MM.1S (cell line): Measurements from ENCODE around the gene COQ8B.

Experiments
- EZH2phosphoT487 ChIP-seq: fragments of 300-600 bp; sonication (generic); IDR thresholded peaks from 2 replicates; pipeline ENCODE4 v1.6.1; 2018; ENCODE audit warnings: antibody characterized with exemption, low read length
- TF ChIP-seq, protein P1 (sequence below): fragments of 300-600 bp; sonication (generic); IDR thresholded peaks from 2 replicates; pipeline ENCODE4 v1.5.1; 2016; ENCODE audit warnings: antibody characterized with exemption, low read length, mixed read lengths

DNA sequence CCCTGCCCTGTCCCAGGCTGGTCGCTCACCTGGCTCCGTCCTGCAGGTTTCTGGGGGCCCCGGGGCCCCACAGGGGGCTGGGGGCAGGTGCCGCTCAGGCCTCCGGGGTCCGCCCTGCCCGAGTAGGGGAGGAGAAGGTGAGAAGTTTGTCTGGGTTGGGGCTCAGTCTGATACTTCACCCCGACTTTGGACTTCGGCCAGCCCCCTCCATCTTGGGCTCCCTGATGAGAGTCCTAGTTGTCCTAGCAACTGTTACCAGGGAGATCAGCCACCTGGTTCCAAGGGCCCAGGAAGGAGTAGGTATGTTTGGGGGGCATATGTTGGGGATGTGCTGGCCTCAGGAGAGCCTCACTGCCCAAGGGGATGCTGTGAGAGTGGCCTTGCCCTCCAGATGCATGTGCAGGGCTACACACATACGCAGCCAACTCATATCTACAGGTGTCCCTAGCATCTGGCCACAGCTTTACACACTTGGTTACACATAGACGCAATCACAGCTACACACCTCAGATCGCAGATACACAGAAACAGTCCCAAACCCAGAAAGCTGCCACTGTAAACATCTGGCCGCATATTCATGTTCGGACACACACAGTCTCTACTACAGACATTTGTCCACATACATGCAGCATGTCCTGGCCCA is 29.7 kb downstream of the COQ8B start:
- TF ChIP-seq, protein P1, sequence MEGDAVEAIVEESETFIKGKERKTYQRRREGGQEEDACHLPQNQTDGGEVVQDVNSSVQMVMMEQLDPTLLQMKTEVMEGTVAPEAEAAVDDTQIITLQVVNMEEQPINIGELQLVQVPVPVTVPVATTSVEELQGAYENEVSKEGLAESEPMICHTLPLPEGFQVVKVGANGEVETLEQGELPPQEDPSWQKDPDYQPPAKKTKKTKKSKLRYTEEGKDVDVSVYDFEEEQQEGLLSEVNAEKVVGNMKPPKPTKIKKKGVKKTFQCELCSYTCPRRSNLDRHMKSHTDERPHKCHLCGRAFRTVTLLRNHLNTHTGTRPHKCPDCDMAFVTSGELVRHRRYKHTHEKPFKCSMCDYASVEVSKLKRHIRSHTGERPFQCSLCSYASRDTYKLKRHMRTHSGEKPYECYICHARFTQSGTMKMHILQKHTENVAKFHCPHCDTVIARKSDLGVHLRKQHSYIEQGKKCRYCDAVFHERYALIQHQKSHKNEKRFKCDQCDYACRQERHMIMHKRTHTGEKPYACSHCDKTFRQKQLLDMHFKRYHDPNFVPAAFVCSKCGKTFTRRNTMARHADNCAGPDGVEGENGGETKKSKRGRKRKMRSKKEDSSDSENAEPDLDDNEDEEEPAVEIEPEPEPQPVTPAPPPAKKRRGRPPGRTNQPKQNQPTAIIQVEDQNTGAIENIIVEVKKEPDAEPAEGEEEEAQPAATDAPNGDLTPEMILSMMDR: no peak
- no peak for TF ChIP-seq EZH2phosphoT487
